HUDEP-2 (cell line): ENCODE measurements around the gene FUT9.

Source experiments
- DNase-seq, 76 experiments: peaks; one replicate each; lab custom pipeline; 2025; ENCODE audit not compliant: unreplicated experiment in 76 of 76; lab: John Stamatoyannopoulos, UW

Gene FUT9

DNA sequence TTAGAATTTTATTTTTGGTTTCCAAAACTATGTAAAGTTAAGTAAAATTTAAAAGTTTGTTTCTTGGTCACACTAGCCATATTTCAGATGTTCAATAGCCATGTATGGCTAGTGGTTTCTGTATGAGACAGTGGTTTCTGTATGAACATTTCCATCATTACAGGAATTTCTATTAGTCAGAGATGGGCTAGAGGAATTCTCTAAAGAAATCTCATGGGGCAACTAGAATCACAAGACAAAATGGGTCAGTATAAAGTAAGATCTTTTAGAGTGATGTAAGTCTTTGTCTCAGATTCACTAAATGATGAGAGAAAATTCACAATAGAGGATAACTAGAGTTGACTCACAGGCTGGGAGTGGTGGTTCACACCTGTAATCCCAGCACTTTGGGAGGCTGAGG lies 149.0 kb downstream of the FUT9 start:
- no peak for DNase-seq

- DNase-seq = peak in 1 of 76 experiments; percentile 2
These were observed 155.3 kb downstream of the FUT9 start for GRCh38 chr6:96171112-96171511.

- no peak for DNase-seq
These were observed 169.0 kb downstream of the FUT9 start for GRCh38 chr6:96184798-96185197.

DNA sequence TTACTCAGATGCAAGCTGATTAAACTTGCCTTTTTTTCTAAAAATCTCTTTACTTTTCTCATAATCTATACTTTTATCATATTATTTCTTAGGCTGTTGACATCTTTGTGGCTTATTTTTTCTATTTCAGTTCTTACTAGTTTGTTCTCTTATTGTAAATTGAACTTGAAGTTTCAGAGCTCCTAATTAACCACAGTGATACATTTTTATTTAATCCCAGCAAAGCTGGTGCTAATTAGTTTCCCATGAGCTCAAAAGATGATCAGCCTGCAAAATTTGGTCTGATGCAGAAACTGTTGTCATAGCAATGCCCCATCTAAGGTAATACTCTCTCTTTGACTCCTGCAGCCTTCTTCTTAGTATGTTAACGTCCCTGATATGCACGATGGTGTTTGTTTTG lies 170.3 kb downstream of the FUT9 start:
- DNase-seq = no peak

DNA sequence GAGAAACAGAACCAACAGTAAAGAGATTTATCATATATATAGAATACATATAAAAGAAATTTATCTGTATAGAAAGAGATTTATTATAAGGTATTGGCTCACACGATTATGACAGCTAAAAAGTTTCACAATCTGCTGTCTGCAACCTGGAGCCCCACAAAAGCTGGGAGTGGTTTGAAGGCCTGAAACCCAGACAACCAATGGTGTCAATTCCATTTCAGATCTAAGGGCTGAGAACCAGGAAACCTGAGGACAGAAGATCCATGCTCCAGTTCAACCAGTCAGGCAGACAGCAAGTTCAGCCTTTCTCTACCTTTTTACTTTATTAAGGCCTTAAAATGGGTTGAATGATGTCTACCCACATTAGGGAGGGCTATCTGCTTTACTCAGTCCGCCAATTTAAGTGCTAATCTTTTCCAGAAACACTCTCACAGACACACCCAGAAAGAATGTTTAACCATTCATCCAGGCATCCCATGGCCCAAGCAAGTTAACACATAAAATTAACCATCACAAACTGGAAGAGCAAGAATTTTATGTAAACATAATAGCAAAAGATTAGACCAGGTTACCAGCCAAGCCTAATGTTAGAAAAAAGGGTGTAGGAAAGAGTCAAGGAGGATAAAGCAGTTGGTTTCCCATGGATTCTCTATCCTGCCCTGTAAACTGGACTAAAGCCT lies 170.9 kb downstream of the FUT9 start:
- DNase-seq = no peak

DNA sequence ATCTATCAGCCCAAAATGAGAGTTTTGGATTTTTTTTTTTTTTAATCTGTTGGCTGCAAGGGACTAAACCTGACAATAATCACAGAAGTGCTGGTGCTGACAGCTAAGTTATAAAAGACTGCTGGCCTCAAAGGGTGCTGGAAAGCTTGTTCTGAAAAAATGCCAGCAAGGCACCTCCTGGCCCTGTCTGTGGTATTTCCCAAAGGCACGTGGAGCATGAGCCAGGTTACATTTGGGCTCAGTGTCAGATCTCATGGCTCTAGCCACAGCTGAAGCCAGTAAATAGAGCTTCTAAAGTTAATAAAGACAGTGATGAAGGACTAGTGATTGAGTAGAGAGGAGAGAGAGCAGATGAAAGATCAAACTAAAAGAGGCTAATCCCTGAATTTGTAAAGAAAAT lies 178.9 kb downstream of the FUT9 start:
- no peak for DNase-seq

GRCh38 chr6:96195272-96195671 lies 179.5 kb downstream of the FUT9 start:
- no peak for DNase-seq

GRCh38 chr6:96196633-96197032 lies 180.9 kb downstream of the FUT9 start:
- DNase-seq = no peak

DNA sequence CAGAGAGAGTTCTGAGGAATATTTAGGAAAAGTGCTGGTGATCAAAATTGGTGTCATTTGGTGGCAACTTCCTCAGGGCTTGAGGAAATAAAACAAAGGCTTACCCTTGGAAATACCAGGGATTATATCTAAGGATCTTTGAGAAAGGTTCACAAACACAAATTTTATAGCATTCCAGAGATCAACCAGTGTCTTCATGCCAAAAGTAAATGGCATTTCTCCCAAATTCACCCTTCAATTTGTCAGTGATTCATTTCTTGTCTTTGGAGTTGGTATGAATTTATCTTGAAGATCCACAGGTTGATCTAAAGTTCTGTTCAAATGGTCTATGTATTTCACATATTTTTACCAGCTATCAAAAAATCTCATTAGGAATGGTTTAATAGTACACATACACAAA lies 181.5 kb downstream of the FUT9 start:
- no peak for DNase-seq

DNA sequence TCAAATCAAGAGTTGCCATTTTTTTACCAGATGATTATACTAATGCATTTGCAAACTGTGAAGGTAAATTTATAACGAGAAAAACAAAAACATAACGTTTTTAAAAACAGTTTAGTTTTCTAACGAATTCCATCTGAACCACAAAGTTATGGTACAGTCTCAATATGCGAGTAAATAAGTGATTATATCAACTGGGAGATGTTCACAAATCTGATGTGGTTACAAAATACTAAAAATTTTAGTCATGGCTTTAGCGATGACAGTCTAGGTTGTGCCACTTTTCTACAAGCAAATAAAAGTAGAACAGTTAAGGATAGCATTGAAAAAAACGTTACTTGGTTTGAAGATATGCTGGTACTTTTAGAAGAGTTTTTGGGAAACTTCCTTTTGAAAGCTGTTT lies 186.8 kb downstream of the FUT9 start:
- DNase-seq = no peak

DNA sequence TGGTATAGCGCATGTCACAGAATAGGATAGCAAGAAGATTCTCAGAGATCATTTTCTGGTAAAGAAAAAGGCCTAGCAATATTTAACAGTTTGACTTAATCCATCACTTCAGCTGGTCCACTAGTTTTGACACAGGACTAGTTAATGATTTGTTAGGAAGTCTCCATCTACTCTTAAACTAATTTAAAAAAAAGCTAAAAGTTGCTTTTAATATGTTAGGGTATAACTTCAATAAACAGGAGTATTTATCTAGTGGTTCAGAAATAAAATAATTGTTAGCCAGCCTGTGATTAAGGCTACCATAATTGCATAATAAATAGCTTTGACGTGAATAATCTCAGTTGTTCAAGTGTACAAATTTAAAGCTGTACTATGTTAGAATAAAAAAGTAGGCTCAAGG lies 195.6 kb downstream of the FUT9 start:
- DNase-seq = no peak

DNA sequence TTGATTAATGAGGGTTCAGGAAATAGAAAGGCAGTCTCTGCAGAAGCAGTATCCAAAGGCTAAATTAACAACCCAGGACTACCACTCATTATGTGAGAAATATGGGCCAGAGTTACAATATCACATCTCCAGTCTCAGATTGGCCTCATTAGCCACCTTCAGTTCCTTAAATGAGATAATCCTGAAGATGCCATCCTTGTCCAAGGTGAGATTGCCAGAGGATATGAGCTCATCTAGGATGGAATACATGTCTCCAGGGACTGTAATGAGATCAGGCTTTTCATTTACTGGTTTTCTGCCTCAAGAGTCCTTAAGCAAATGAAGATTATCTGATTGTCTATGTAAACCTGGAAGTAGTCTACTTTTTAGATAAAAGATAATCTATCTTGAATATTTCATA lies 196.3 kb downstream of the FUT9 start:
- DNase-seq = no peak

DNA sequence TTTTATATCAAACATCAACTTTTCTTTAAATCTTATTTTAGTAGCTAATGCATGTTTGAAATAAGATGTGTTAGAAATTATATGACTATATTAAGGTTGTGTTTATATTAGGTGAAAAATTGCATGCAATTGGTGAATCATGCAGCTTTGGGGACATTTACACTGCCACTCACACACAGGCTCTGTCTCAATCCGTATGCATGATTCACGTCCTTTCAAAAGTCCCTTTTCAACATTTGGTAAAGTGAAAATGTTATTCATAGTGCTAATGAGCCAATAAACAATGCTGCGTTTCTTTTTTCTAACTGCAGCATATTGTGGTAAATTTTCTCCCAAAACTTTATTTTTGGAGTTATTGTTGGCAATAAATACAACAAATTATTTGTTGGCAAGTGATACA lies 198.0 kb downstream of the FUT9 start:
- DNase-seq = no peak

DNA sequence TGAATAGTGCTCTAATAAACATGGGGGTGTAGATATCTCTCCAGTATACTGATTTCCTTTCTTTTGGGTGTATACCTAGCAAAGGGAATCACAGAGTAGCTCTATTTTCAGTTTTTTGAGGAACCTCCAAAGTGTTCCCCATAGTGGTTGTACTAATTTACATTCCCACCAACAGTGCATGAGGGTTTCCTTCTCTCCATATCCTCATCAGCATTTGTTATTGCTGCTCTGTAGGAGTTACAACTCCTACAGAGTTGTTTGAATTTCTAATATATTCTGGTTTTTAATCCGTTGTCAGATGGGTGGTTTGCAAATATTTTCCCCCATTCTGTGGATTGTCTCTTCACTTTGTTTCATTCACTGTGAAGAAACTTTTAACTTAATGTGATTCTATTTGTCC lies 207.9 kb downstream of the FUT9 start:
- DNase-seq = no peak

DNA sequence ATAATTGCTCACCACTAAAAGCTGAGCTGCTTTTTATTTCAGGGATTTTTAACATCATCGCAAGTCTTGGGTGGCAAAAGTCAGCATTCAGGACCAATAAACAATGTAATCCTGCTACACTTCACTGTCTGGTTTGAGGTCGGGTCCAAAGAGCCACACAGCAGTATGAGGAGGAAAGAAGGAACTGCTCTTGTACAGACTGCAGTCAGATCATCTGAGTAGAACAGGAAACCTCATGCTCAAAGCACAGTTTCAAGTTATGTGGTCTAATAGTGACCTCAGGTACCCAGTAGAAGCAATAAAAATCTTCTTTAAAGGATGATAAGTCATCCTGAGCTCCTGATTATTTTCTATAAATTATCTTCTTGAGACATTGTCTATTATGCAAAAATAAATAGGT lies 211.4 kb downstream of the FUT9 start:
- no peak for DNase-seq

GRCh38 chr6:96234444-96234843 lies 218.7 kb downstream of the FUT9 start:
- DNase-seq = no peak

- DNase-seq = no peak
These were observed 220.2 kb downstream of the FUT9 start for GRCh38 chr6:96235927-96236326.

DNA sequence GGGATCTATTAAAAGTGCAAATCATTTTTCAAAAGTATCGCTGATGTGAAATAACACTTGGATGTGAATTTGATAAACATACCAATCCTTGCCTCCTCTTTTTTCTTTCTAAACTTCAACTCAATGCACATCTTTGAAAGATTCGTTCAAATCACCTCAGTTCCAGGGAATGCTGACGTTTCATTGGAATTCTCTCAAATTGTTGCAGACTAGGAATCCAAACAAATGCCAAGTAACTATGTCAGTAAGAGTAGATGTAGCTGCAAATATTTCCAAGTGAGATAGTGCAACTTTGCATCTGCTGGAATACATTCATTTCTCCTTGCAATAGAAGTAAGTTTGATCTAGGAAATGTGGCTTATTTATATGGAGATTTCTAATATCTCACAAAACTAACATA lies 220.7 kb downstream of the FUT9 start:
- no peak for DNase-seq

- DNase-seq = no peak
These were observed 222.0 kb downstream of the FUT9 start for GRCh38 chr6:96237638-96238347.

DNA sequence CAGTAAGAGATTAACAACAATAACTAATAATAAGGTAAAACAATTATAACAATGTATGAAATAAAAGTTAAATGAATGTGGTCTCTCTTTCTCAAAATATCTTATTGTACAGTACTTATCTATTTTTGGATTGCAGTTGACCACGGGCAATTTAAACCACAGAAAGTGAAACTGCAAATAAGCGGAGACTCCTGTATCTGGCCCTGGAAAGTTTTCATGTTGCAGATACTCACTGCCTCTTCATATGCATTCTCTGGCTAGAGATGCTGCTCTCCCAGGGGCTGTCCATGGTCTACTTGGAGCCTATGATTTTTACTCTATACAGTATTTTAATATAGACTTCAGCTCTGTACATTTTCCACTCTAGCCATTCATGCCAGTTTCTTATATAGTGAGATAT lies 230.8 kb downstream of the FUT9 start:
- DNase-seq = no peak

DNA sequence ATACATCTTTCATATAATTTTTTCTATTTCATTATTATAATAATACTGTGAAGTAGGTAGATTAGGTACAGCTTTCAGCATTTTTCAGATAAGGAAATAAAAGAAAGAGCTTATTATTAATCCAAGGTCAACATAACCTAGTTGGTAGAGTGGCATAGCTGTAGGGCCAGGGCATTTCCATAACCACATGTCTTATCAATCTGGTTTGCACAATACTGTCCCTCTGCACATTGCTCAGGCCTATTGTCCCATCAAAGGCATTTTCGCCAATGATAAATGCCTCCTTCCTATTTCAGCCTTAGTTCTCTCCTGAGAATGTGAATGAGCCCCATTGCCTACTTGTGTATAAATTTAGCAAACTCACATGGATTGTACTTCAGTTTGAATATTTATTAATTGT lies 234.0 kb downstream of the FUT9 start:
- DNase-seq = no peak

DNA sequence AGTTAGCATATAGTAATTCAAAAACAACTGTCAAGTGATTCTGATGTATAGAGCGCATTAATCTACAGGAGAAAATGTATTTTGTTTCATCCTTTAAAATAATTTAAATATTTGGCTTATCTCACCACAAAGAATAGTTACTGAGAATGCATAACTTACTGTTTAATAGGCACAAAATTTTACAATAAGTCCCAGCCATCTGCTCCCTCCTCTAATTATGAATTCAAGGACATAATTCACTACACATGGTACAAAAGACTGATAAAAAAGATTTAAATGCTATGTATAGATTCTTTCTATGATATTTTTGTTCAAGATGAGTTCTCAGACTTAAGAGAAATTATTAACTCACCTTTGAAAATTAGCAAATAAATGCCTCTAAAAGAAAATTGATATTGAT lies 242.0 kb downstream of the FUT9 start:
- no peak for DNase-seq
